HEK293 (cell line): ENCODE measurements around the gene FAM47C.

ENCODE experiments used
- CTCF ChIA-PET: fragments of 350-600 bp; formaldehyde crosslinking; extraction: SDS; loops from one replicate; lab custom pipeline; 2021; ENCODE audit warnings: antibody characterized with exemption; lab: Yijun Ruan, JAX
- POLR2A ChIA-PET: fragments of 300-600 bp; formaldehyde crosslinking; extraction: SDS; loops from one replicate; lab custom pipeline; 2020; ENCODE audit warnings: antibody characterized with exemption, inconsistent platforms; lab: Yijun Ruan, JAX
- H3K27ac ChIP-seq: fragments of 200-500 bp; sonication (Bioruptor generic); 2 replicates; pipeline ENCODE4 v1.5.1; 2014; ENCODE audit warnings: low read depth, low read length, control low read depth, inconsistent platforms; ENCODE audit errors: extremely low read depth
- H3K36me3 ChIP-seq, 2 experiments: fragments of 200-500 bp in 1 of 2; sonication (Bioruptor generic) in 1 of 2; 1 replicate in 1 of 2; 2 replicates in 1 of 2; pipeline ENCODE4 v1.5.1; 2014 to 2017; ENCODE audit warnings: inconsistent platforms in 2 of 2, low read length in 2 of 2; ENCODE audit not compliant: control insufficient read depth in 2 of 2, insufficient read depth in 1 of 2
- H3K4me1 ChIP-seq: fragments of 200-500 bp; sonication (Bioruptor generic); 2 replicates; pipeline ENCODE4 v1.5.1; 2014; ENCODE audit warnings: mild to moderate bottlenecking, low read length, inconsistent platforms; ENCODE audit not compliant: control insufficient read depth, insufficient read depth
- H3K4me3 ChIP-seq: 2 replicates; pipeline ENCODE4 v1.5.1; 2011; ENCODE audit warnings: low read depth, mild to moderate bottlenecking, control low read depth, low read length, moderate library complexity
- H3K9me3 ChIP-seq: fragments of 200-500 bp; sonication (Bioruptor generic); 2 replicates; pipeline ENCODE4 v1.5.1; 2014; ENCODE audit warnings: low read depth, low read length, inconsistent platforms; ENCODE audit not compliant: control insufficient read depth, insufficient read depth
- BCL11A ChIP-seq: fragments of 450-650 bp; formaldehyde crosslinking; IDR thresholded peaks from 2 replicates; pipeline ENCODE4 v1.5.1; 2016; ENCODE audit warnings: low read depth, missing biosample characterization, missing genetic modification characterization
- GLI2 ChIP-seq: fragments of 450-650 bp; formaldehyde crosslinking; IDR thresholded peaks from 2 replicates; pipeline ENCODE4; 2017; ENCODE audit warnings: missing biosample characterization, missing genetic modification characterization, low read depth, borderline replicate concordance
- MEIS1 ChIP-seq: sonication (generic); formaldehyde crosslinking; IDR thresholded peaks from 2 replicates; pipeline ENCODE4 v1.8.1; 2022; ENCODE audit warnings: missing genetic modification reagents, mild to moderate bottlenecking, borderline replicate concordance
- MYNN ChIP-seq: fragments of 450-650 bp; formaldehyde crosslinking; IDR thresholded peaks from 2 replicates; pipeline ENCODE4 v1.5.1; 2016; ENCODE audit warnings: missing biosample characterization, missing genetic modification characterization, borderline replicate concordance
- PATZ1 ChIP-seq: fragments of 450-650 bp; formaldehyde crosslinking; IDR thresholded peaks from 2 replicates; pipeline ENCODE4 v1.5.1; 2016; ENCODE audit warnings: missing biosample characterization, missing genetic modification characterization
- PRDM1 ChIP-seq: fragments of 450-650 bp; formaldehyde crosslinking; IDR thresholded peaks from 2 replicates; pipeline ENCODE4; 2016; ENCODE audit warnings: missing biosample characterization, missing genetic modification characterization
- SCRT1 ChIP-seq: fragments of 450-650 bp; formaldehyde crosslinking; IDR thresholded peaks from 2 replicates; pipeline ENCODE4 v1.5.1; 2016; ENCODE audit warnings: missing biosample characterization, missing genetic modification characterization, borderline replicate concordance
- SETDB1 ChIP-seq: IDR thresholded peaks from one replicate; pipeline ENCODE4 v1.6.1; 2017; ENCODE audit warnings: mild to moderate bottlenecking, low read length, moderate library complexity, mixed read lengths; ENCODE audit not compliant: insufficient read length
- SP3 ChIP-seq: fragments of 450-650 bp; formaldehyde crosslinking; IDR thresholded peaks from 2 replicates; pipeline ENCODE4 v1.5.1; 2016; ENCODE audit warnings: missing biosample characterization, missing genetic modification characterization
- TRIM28 ChIP-seq: IDR thresholded peaks from 2 replicates; pipeline ENCODE4 v1.6.1; 2011; ENCODE audit warnings: low read length, control low read depth, borderline replicate concordance
- ZBTB10 ChIP-seq: fragments of 450-650 bp; formaldehyde crosslinking; IDR thresholded peaks from 2 replicates; pipeline ENCODE4 v1.5.1; 2016; ENCODE audit warnings: missing biosample characterization, missing genetic modification characterization
- ZBTB21 ChIP-seq: fragments of 450-650 bp; formaldehyde crosslinking; IDR thresholded peaks from 2 replicates; pipeline ENCODE4 v1.5.1; 2017; ENCODE audit warnings: missing biosample characterization, missing genetic modification characterization
- ZNF121 ChIP-seq: fragments of 450-650 bp; formaldehyde crosslinking; IDR thresholded peaks from 2 replicates; pipeline ENCODE4 v1.5.1; 2016; ENCODE audit warnings: missing biosample characterization, missing genetic modification characterization
- ZNF19 ChIP-seq: fragments of 450-650 bp; formaldehyde crosslinking; IDR thresholded peaks from 2 replicates; pipeline ENCODE4; 2016; ENCODE audit warnings: missing biosample characterization, missing genetic modification characterization, low read depth
- ZNF366 ChIP-seq: fragments of 450-650 bp; formaldehyde crosslinking; conservative IDR thresholded peaks from 2 replicates; pipeline ENCODE4 v1.5.1; 2016; ENCODE audit warnings: missing biosample characterization, missing genetic modification characterization
- ZNF473 ChIP-seq: fragments of 450-650 bp; formaldehyde crosslinking; IDR thresholded peaks from 2 replicates; pipeline ENCODE4 v1.5.1; 2017; ENCODE audit warnings: missing biosample characterization, missing genetic modification characterization
- ZNF596 ChIP-seq: fragments of 450-650 bp; IDR thresholded peaks from 2 replicates; pipeline ENCODE4 v1.5.0; 2018; ENCODE audit warnings: missing biosample characterization, mild to moderate bottlenecking, missing genetic modification characterization, moderate library complexity
- ZNF621 ChIP-seq: fragments of 450-650 bp; formaldehyde crosslinking; IDR thresholded peaks from 2 replicates; pipeline ENCODE4 v1.5.1; 2017; ENCODE audit warnings: missing biosample characterization, missing genetic modification characterization
- ZNF664 ChIP-seq: fragments of 450-650 bp; formaldehyde crosslinking; IDR thresholded peaks from 2 replicates; pipeline ENCODE4 v1.5.1; 2016; ENCODE audit warnings: missing biosample characterization, missing genetic modification characterization
- TF ChIP-seq, protein P1 (sequence below): fragments of 450-650 bp; formaldehyde crosslinking; IDR thresholded peaks from 2 replicates; pipeline ENCODE4 v1.5.1; 2016; ENCODE audit warnings: missing biosample characterization, missing genetic modification characterization, borderline replicate concordance

FAM47C gene

DNA sequence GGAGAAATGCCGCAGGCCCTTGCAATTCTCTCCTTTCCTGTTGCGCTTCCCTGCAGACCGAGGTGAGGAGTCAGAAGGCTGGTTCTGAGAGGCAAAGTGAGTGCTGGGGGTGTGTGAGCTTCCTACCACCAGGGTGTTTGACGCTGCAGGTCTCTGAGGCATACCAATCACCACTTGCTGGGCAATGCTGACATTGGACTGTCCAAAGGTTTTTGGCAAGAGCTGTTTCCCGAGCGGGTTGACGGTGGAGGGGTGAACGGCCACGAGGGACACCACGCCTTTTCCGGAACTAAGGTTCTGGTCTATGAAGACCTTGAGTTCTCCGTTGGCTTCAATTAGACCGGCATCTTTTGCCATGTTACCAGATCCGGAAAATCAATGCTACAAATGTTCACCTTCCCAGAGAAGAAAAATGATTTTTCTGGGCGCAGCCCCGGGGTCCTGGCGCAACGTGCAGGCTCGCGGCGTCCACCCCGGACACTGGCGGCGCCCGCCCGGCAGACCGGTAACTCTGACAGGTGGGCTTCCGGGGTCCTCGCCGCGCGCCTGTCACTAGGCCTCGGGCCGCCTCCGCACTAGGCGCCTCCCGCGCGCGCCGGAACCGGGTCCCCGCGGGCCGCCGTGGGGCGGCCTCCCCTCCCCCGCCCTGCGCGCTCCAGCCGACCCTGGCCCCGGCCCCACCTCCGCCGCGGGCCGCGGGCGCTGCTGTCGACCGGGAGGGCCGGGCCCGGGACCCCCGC, 44.9 kb upstream of the FAM47C start (continued):
- TF ChIP-seq PATZ1 (tag by site-specific recombination), result no peak
- TF ChIP-seq MEIS1 (CRISPR knock-in tag), result no peak
- TF ChIP-seq TRIM28, result no peak
- TF ChIP-seq ZNF621 (tag by site-specific recombination), result no peak
- TF ChIP-seq ZBTB21 (tag by site-specific recombination), result no peak

DNA sequence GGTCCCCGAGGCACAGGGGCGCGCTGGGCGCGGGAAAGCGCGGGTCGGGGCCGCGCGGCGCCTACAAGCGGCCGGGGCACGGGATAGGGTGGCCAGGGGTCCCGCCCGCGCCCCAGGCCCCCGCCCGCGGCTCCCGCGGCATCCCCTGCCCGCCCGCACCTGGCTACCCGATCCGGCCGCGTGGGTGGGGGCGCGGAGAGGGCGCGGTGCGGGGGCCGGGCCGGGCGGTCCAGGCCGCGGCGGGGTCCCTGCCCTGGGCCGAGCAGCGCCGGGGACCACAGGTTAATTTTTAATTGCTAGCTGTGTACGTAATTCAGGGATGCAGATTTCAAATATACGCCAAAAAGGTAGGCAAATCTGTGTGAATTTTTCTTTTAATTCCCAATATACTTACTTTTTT, 44.3 kb upstream of the FAM47C start:
- H3K4me3 ChIP-seq, result no peak overlapping the region
- TF ChIP-seq SP3 (tag by site-specific recombination), result no peak
- TF ChIP-seq ZNF473 (tag by site-specific recombination), result no peak
- no peak for TF ChIP-seq ZNF121
- TF ChIP-seq ZNF366 (tag by site-specific recombination), result no peak
- TF ChIP-seq PRDM1 (tag by site-specific recombination), result no peak
- TF ChIP-seq ZNF19 (tag by site-specific recombination), result no peak
- TF ChIP-seq ZNF664 (tag by site-specific recombination), result no peak
- TF ChIP-seq SETDB1, result no peak
- TF ChIP-seq, protein P1, sequence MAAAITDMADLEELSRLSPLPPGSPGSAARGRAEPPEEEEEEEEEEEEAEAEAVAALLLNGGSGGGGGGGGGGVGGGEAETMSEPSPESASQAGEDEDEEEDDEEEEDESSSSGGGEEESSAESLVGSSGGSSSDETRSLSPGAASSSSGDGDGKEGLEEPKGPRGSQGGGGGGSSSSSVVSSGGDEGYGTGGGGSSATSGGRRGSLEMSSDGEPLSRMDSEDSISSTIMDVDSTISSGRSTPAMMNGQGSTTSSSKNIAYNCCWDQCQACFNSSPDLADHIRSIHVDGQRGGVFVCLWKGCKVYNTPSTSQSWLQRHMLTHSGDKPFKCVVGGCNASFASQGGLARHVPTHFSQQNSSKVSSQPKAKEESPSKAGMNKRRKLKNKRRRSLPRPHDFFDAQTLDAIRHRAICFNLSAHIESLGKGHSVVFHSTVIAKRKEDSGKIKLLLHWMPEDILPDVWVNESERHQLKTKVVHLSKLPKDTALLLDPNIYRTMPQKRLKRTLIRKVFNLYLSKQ (tag by site-specific recombination), result no peak
- no peak for TF ChIP-seq MYNN (tag by site-specific recombination)
- no peak for TF ChIP-seq SCRT1 (tag by site-specific recombination)
- no peak for TF ChIP-seq ZNF596 (tag by site-specific recombination)
- no peak overlapping the region for H3K27ac ChIP-seq
- no peaks in the 10 kb centered on the region for H3K36me3 ChIP-seq
- POLR2A ChIA-PET, result no interaction called here
- H3K9me3 ChIP-seq, result no peaks in the 10 kb centered on the region
- H3K4me1 ChIP-seq, result no peaks in the 10 kb centered on the region
- CTCF ChIA-PET, result interaction anchor here (0.6 kb wide), 2 partner anchors 67 to 213 kb away, joined by 3 to 4 read pairs; no protein-coding TSS in a partner anchor

DNA sequence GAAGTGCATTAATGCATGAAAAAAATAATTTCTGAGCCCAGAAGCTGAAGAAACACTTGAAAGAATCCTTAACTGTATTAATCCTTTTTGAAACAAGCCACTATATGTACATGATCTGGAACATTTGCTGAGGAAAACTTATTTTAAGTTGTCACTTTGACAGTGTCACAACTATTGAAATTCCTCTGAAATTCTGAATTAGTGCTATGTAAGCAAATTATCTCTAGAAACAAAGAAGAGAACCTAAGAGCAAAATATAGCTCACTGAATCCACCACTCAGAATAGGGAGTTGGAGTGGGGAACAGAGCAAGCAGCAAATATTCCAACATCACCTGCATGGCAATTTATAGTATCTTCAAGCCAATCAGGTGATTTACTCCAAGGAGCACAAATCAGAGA, 34.6 kb upstream of the FAM47C start:
- no peak for TF ChIP-seq BCL11A (tag by site-specific recombination)
- TF ChIP-seq GLI2, result no peak
- no peak for TF ChIP-seq SETDB1
- TF ChIP-seq ZBTB10 (tag by site-specific recombination), result no peak
- H3K36me3 ChIP-seq, result no peaks in the 10 kb centered on the region
- ChIA-PET CTCF (interaction anchor here (1.4 kb wide), 1 partner anchor 108 kb away, joined by 5 read pairs; no protein-coding TSS in a partner anchor), POLR2A (no interaction called here)
- H3K4me3 ChIP-seq, result no peak overlapping the region
- no peak overlapping the region for H3K27ac ChIP-seq
- H3K4me1 ChIP-seq, result no peaks in the 10 kb centered on the region
- H3K9me3 ChIP-seq, result no peaks in the 10 kb centered on the region
